NCI-H82 (cell line): ENCODE results near the gene PUM1.
"Not testable (repeated sequence)": the region's sequence is repeated elsewhere in the genome, so short reads cannot be mapped to it uniquely, and the experiment has no call there.

Experiments used
- DNase-seq: peaks from one replicate; lab custom pipeline; 2025; lab: John Stamatoyannopoulos, UW

Gene PUM1

DNA sequence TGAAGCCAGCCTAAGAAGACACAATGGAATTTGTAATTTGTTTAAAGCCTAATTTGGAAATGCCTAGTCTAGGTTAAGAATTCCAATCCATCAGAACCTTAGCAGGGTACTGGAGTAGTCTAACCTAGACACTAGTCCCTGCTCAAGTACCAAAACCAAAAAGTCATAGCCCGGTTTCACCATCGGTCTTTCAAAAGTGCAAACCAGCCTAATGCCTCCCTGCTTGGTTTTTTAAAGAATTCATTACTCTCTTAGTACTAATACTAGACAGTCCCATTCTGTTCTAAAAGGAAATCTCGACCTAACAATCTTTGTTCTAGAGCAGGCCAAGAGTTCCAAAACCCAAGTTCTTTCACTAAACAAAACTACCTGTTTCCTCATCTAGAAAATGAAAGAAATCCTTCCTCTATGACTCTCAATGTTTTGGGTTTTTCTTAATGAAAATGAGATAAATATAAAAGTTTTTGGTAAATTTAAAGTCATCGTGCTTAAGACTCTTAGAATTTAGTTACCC, 2.6 kb downstream of the PUM1 start:
- DNase-seq: no peak

DNA sequence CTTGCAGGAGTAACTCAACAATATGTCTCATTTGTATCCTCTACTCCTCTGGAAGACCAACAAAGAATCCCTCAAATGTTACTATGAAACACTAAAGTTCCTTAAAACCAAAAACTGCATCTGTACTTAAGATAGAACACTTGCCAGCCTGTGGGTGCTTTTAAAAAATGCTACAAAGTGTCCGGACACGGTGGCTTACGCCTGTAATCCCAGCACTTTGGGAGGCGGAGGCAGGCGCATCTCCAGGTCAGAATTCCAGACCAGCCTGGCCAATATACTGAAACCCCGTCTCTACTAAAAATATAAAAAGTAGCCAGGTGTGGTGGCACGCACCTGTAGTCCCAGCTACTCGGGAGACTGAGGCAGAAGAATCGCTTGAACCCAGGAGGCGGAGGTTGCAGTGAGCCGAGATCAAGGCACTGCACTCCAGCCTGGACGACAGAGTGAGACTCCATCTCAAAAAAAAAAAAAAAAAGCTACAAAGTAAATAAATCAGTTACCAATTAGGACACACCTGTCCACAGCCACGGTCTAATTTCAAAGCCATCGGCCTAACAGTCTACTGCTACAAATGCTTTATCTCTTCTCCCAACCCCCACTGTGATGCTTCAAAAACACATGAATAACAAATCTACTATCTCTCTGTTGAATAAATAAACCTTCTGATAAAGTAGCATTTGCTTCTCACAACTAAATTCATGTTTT, 3.2 kb downstream of the PUM1 start:
- DNase-seq: peak; percentile 27

DNA sequence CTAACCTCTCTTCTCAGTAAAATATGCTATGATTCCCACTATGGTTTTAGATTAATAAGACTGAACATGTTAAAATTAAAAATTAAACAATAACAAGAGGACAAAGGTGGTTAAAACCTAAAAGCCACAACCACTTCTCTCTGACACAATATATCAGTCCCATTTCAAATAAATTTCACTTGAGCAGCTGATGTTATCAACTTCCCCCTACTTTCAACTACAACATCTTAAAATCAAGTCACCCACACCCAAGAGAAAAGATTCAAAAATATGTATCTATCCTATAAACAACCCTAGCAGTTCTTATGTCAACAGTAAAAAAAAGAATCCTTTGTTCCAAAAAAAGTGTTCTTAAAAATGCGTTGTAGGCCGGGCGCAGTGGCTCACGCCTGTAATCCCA, 7.5 kb downstream of the PUM1 start:
- no peak for DNase-seq

DNA sequence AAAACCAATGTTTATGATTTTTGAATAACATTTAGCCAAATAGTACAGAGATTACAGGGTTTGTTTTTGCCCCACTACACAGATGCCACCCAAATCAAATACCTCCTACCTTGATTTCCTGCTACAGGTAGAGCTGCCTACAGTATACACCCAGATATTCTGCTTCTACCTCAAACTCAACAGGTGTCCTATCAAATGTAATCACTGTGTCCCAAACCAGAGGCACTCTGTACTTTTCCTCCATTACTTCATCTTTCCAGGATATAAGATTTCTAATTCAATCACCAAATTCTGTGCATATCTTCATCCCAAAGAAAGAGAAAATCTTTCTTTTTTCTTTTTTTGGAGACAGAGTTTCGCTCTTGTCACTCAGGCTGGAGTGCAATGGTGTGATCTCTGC, 9.6 kb downstream of the PUM1 start:
- DNase-seq: no peak

DNA sequence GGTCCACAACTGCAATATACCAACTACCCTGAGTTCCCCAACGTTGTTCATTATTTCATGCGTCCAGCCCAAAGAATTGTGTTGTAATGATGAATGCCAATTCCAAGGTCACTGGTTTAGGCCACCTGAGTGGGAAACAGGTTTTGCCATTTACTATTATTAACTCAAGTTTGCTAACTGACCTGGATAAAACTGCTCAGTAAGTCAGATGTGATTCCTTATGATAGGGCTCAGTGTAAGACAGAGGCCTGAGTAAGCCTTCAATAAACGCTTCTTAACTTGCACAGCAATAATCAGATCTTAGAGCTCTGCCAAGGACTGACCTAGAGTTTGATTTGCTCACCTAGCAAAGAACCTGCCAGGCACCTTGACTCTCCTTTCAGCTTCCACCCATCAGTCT, 10.0 kb downstream of the PUM1 start:
- no peak for DNase-seq

DNA sequence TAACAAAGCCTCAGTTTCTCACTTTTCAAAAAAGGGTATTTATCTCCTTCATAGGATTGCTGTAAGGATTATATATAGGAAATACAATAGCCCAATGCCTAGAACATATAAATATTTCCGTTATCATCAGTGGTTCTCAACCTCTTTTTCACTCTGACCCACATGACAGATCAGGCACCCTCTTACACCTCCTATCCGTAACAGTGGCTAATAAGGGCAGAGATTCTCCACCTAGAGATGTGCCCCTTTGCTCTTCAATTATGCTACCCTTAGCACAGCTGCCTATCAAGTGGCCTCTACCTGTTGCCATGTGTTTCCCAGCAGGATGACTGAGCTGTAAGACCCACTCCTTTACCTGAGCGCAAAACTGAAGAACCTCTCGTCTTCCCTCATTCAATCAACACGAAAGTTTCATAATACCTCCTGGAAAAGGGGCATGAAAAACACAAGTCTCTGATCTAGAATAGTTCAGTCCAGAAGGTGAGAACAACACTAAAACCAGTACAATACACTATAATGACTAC, 10.5 kb downstream of the PUM1 start:
- no peak for DNase-seq

DNA sequence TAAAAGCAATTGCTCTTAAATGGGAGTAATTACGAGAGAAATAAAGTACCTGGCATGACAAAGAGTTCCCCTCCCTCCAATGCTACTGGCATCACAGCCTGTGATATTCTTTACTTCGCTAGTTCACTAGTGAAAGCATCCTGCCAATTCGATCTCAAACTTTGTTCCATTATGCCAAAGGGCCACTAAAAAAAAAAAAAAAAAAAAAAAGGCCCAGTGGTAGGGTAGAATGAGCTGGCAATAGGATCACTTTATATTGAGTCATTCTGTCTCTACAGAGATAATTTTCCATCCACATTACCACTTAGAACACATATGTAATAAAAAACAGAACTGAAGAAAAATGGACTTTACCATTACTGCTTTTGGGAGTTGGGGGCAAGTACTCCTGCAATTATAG, 11.2 kb downstream of the PUM1 start:
- DNase-seq: no peak

DNA sequence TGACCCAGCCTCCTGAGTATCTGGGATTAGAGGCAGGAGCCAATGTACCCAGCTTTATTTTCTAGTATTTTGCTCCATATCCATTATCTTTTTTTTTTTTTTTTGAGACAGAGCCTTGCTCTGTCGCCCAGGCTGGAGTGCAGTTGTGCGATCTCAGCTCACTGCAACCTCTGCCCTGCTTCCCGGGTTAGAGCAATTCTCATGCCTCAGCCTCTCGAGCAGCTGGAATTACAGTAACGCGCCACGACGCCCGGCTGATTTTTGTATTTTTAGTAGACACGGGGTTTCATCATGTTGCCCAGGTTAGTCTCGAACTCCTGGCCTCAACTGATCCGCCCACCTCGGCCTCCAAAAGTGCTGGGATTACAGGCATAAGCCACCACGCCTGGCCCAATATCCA, 12.9 kb downstream of the PUM1 start:
- not testable (repeated sequence) for DNase-seq

DNA sequence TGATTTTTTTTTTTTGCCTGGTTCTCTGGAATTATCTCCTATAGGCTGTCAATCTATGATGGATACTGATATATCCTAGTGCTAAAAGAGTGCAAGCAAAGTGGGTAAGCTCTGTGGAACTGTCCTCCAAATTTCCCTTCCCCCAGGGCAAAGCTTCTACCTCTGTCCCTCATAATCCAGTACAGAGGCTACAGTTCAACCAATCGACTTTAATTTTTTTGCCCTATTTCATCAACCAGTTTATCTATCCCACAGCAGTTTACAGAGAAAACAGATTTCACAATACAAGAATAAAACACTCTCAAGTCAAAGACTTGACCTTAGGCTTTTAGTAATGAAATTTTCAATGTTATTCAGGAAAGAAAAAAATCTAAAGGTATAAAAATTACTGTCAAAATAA, 13.9 kb downstream of the PUM1 start:
- no peak for DNase-seq

DNA sequence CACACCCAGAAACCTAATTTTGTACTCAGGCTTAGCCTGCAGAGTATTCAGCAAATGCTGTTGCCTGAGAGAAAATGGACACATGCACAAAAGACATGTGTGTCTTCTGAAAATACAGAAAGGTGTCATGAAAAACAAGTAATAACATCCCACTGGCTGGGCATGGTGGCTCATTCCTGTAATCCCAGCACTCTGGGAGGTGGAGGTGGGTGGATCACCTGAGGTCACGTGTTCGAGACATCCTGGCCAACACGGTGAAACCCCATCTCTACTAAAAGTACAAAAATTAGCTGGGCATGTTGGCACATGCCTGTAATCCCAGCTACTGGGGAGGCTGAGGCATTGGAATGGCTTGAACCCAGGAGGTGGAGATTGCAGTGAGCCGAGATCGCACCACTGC, 18.0 kb downstream of the PUM1 start:
- not testable (repeated sequence) for DNase-seq

DNA sequence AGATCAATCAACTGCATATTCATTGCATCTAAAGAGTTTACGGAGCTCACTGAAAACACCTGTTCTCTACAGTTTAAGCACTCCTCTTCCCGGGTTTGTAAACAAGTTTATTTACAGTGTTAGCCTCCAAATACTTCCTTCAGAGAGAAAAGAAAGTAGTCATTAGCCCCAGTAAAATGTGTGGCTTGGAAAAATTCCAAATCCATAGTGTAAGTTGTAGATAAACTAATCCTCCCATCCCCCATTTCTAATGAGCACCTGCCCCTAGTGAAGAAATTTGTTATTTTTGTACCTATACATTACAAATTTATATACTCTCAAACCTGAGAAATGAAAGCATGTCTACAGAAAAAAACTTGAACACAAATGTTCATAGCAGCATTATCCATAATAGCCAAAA, 21.9 kb downstream of the PUM1 start:
- DNase-seq: no peak

DNA sequence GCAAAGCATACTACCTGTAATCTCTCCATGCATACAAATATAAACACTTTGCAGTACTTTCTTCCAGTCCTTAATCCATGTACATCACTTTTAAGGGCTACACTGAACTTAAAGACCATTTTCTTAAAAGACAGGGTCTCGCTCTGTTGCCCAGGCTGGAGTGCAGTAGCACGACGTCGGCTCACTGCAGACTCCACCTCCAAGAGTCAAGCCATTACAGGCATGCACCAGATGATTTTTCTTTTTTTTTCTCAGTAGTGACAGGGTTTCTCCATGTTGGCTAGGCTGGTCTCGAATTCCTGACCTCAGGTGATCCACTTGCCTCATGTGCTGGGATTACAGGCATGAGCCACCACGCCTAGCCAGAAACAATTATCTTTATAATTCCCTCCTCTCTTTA, 22.9 kb downstream of the PUM1 start:
- no peak for DNase-seq

DNA sequence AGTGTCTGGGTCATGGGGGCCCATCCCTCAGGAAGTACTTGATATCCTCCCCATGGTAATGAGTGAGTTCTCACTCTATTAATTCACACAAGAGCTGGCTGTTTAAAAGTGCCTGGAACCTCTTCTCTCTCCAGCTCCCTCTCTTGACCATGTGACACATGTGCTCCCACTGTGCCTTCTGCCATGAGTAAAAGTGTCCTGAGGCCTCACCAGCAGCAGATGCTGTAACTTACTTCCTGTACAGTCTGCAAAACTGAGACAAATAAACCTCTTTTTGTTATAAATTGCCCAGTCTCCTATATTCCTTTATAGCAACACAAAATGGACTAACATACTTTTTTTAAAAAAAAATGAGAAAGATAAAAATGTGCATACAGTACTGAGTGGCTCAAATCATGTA, 24.0 kb downstream of the PUM1 start:
- peak; percentile 26 for DNase-seq

DNA sequence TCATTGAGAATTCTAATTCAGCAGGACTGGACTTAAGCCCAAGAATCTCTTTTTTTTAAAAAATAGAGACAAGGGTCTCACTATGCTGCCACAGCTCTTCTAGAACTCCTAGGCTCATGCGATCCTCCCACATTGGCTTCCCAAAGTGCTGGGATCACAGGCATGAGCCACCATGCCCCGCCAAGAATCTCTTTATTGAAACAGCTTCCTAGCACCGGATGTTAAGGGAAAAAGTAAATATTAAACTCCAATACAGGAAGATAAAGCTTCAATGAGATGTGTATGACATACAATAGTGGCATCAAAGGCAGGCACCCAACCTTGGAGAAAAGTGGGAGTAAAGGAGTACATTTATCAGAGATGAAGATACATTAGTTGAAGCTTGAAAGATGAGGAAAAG, 25.5 kb downstream of the PUM1 start:
- DNase-seq: no peak

DNA sequence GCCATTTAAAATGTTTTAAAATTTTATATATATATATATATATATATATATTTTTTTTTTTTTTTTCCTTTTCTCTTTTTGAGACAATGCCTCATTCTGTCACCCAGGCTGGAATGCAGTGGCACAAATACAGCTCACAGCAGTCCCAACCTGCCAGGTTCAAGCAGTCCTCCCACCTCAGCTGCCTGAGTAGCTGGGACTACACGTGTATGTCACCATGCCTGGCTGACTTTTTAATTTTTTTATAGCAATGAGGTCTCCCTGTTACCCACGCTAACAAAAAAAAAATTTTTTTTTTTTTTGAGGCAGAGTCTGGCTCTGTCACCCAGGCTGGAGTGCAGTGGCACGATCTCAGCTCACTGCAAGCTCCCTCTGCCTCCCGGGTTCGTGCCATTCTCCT, 26.6 kb downstream of the PUM1 start:
- DNase-seq: not testable (repeated sequence)

DNA sequence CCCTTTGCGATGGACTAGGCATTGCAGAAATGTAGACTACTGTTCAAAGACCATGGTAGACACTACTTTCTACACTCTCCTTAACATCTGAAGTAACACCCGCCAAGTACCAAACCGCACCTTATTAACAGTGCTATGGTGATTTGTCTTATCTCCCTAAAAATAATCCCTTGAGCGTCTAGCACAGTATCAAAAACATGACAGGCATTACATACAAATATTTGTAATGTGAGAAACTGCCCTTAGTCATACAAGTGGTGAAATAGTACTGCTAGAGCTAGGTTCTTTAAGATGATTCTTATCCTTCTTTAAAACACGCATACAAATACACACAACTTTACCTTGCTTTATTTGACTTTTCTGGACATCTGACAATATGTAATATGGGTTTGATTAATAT, 27.2 kb downstream of the PUM1 start:
- DNase-seq: no peak

DNA sequence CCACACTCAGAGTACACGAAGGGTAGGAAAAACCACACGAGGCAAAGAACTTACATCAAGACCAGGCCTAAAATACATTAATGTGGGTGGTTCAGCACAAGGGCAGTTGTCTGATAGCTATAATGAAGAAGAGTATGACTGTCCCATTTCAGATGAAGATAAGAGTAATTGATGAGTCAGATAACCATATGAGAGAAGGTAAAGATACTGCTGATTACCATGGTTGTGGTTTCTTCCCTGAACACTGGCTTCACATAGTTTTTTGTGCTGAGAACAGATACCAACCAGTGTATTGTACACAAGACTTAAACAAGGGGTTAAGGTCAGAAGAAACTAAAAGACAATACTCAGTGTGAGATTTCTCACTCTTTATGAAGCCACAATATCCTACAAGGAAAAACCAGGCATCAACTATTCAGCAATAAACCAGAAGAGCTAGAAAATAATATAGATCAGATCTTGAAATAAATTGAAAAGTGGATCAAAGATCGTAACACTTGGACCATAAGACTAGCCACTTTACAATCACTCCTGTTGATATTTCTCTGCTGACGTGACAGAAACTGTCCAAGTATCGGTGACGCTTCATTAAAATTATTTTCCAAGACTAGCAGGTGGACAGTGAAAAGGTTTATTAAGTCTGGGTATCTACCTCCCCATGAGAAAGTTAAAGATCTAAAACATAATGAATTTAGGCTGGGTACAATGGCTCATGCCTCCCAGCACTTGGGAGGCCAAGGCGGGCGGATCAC, 28.6 kb downstream of the PUM1 start:
- DNase-seq: no peak

DNA sequence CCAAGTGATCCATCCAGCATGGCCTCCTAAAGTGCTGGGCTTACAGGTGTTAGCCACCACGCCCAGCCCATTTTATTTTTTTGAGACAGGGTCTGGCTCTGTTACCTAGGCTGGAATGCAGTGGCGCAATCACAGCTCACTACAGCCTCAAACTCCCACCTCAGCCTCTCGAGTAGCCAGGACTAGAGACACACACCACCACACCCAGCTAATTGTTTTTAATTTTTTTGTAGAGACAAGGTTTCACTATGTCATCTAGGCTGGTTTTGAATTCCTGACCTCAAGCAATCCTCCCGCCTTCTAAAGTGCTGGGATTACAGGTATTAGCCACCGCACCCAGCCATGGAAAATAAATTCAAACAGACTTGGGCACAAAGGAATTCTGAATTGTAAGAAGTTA, 31.9 kb downstream of the PUM1 start:
- DNase-seq: no peak

DNA sequence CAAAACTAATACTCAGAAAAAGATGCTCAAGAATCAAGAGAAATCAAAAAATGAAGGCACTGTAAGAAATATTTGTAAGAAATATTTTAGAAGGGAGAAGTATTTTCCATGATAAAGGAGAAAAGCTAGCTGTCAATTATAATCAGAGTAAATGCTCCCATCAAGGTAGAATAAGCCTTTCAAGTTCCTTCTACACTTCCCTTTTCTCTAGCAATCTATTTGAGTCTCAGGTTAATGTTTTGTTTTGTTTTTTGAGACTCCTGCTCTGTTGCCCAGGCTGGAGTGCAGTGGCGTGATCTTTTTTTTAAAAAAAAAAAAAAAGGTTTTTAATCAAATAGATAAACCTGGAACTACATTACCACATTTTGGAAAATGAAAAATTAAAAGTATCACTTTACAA, 33.3 kb downstream of the PUM1 start:
- DNase-seq: no peak

DNA sequence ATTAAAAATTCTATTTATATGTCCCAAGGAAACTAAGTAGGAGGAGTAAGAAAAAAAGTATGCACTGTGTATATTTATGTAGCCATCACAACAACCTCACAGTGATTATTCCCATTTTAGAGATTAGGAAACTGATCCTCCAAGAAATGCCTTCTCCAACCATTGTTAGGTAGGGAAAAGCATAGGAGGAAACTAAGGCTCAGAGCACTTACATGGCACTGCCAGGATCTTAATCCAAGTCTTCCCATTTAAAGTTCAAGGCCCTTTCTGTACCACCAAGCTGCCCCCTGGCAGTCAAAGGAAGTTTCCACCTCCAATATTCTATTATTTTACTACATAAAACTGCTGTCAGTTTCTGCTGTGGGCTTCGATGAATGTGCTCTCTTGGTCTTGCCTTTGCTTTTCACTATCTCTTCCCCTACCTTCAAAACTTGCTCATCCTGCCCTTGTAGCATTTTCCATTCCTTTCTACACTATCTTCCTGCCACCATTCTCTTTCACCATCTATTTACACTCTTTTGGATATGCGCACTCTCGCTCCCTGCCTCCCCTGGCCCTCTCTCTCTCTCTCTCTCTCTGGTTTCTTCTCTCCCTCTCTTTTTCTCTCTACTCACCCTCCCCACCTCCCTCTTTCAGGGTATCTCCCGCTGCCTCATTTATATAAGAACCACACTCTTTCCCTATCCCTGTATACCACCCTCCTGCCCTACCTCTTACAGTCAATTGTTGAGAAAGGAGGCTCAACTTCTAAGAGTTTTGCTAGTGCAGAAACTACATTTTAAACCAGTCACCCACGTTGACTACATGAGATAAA, 34.0 kb downstream of the PUM1 start:
- DNase-seq: no peak

DNA sequence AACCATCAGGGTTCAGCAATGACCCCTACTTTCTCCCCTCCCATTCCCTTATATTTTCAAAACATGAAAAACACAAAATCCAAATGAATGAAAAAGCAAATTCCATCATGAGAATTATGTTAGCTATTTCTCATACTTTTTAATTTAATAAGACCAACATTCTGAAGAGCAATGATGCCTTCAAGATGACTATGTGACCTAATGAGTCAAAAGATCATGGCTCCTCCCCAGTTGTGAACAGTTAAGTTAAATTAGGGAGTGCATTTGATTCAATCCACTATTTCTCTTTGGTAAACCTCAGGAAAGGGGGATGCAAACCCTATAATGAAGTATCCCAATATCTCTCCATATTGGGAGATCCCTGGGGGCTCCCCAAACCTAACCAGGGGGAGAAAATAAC, 36.5 kb downstream of the PUM1 start:
- no peak for DNase-seq

DNA sequence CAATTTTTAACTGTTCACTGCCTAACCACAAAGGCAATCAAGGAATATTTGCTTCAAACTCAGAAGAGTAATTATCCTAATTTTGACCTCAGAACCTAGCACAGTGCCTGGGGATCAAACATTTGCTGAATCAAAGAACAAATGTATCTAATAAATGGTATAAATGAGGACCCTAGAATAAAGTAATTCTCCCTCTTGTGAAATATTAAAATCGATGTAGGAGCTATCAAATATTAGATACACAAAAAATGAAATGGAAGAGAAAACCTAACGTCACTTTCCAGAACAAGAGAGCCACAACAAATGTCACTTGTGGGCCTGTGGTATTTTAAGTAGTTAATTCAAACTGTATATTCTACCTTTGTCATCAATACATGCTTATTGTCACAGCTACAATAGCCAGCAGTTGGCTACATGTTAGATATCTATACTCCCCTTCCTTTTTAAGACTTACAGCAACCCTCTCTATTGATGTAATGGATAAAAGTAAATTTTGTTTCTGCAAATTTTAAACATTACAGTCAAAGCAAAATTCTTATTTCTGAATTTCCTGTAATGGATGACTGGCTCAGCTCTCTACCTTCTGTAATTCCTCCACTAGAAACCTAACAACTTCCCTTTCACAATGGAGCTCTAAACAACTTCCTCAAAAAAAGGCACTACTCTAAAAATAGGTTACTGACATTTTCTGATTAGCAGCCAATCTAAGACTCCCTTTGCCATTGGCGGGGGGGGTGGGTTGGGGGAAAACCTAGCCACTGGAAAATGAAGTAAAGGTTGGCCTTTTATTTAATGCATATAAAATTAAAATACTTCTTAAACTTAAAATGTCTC, 37.6 kb downstream of the PUM1 start:
- no peak for DNase-seq
